Measurements from ENCODE around the gene VBP1.
A peak's percentile ranks its signal among the peaks of the same experiment; 100 is the strongest.
"Not testable (repeated sequence)": the region's sequence is repeated elsewhere in the genome, so short reads cannot be mapped to it uniquely, and the experiment has no call there.

VBP1 gene, protein sequence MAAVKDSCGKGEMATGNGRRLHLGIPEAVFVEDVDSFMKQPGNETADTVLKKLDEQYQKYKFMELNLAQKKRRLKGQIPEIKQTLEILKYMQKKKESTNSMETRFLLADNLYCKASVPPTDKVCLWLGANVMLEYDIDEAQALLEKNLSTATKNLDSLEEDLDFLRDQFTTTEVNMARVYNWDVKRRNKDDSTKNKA

GRCh38 chrX:155216179-155216939, at the start of gene VBP1:
Gene VBP1 (plus strand): TSS chrX:155216460. CDS start chrX:155216483, 23 bp downstream.
- H3K4me3 ChIP-seq (ENCODE audit: low read length), result peak within 1 kb of the TSS; percentile 97
- TF ChIP-seq ZNF274 (IDR thresholded peaks at IDR 0.05; ENCODE audit: low read depth, low read length), result no peak

GRCh38 chrX:155169881-155170280, 46.4 kb upstream of the VBP1 start:
- no peak for TF ChIP-seq ZNF274 (IDR thresholded peaks at IDR 0.05; ENCODE audit: low read depth, low read length)

DNA sequence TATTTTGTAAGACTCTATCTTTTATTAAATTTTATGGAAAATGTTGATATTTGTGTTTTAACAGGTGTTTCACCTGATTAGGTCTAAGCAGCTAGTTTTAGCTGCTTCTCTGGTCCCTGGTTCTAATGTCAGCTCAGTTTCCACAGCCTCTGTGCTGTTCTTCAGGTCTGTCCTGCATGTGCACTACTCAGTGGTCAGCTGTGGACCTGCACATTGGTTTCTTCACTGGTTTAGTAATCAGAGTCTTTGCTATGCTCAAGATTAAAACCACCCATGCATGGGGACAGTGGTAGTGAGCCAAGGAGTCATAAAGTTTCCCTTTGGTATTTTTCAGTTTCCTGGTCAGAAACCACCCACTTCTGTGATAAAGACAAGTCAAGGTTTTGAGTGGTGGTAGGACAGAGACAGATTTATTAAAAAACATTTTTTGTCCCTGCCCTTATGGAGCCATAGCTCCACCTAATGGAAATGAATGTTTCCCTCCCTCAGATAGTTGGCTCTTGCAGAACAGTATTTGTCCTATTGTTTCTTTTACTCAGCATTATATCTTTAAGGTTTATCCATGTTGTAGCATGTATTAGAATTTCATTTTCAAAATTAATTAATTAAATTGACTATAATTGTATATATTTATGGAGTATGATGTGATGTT, 36.8 kb upstream of the VBP1 start:
- no peak overlapping the region for H3K4me3 ChIP-seq (ENCODE audit: low read length)
- TF ChIP-seq ZNF274 (IDR thresholded peaks at IDR 0.05; ENCODE audit: low read depth, low read length), result no peak

More at GRCh38 chrX:155169881-155170280, 46.4 kb upstream of the VBP1 start:
- H3K4me3 ChIP-seq (ENCODE audit: low read length), result no peak overlapping the region

DNA sequence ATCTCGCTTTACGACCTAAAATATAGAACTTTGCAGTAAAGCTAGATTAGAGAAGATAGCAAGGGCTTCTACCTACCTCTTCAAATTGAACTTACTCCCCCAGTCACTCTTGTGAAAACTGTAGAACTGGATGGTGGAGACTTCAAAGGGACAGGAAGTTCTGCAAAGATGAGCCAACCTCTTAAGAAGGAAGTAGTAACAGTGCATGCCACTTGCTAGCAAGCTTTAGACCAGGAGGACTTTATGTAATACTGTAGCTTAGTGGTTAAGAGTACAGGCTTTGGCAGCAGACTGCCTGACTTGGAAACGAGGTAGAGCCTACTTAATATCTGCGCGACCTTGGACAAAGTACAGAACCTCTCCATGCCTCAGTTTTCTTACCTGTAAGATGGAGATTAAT, 27.5 kb upstream of the VBP1 start:
- H3K4me3 ChIP-seq (ENCODE audit: low read length), result no peak overlapping the region
- TF ChIP-seq ZNF274 (IDR thresholded peaks at IDR 0.05; ENCODE audit: low read depth, low read length), result no peak

- no peak overlapping the region for H3K4me3 ChIP-seq (ENCODE audit: low read length)
These were observed 5.1 kb upstream of the VBP1 start for GRCh38 chrX:155211208-155211607.

DNA sequence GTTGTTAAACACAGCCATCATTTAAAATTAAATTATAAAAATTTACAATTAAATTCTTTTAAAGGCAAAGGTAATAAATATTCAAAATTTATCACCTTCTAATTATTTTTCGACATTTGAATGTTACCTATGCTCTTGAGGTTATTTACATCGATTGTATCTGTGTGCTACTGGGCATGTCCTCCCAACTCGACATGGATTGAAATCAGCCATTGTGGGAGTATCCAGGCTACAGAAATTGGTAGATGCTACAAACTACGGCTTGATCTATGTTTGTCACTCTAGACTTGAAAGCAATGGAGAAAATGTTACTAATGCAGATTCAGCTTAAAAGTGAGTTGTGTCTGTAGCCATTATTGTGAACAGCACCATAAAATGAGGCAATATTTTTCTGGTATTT, 2.5 kb upstream of the VBP1 start:
- no peak for TF ChIP-seq ZNF274 (IDR thresholded peaks at IDR 0.05; ENCODE audit: low read depth, low read length)
- no peak overlapping the region for H3K4me3 ChIP-seq (ENCODE audit: low read length)

More at GRCh38 chrX:155211208-155211607, 5.1 kb upstream of the VBP1 start:
- no peak for TF ChIP-seq ZNF274 (IDR thresholded peaks at IDR 0.05; ENCODE audit: low read depth, low read length)

GRCh38 chrX:155215443-155216178, 649 bp upstream of the VBP1 start:
- peak overlapping the region; percentile 67 for H3K4me3 ChIP-seq (ENCODE audit: low read length)
- TF ChIP-seq ZNF274 (IDR thresholded peaks at IDR 0.05; ENCODE audit: low read depth, low read length), result no peak

DNA sequence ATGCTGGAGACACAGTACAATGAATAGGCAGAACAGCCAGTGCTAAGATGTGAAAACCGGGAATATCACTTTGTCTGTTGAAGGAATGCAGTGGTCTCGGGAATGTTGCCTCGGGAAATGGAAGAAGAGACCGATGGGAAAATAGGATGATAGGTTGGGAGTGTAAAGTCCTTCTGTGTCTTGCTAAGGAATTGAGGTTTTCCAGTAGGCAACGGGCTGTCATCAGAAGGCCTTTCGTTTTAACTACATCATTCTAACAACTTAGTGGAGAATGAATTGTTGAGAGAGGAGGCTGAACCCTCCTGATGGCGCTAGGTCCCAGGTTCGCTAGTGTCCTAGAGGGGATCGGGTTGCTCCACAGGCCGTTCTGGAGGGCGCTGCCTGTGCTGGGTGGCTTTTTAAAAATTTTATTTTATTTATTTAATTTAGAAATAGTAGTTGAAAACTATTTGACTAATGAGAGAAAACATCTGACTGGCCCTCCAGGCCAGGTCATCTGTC, 730 bp downstream of the VBP1 start:
- peak overlapping the region; percentile 97 for H3K4me3 ChIP-seq (ENCODE audit: low read length)
- no peak for TF ChIP-seq ZNF274 (IDR thresholded peaks at IDR 0.05; ENCODE audit: low read depth, low read length)

DNA sequence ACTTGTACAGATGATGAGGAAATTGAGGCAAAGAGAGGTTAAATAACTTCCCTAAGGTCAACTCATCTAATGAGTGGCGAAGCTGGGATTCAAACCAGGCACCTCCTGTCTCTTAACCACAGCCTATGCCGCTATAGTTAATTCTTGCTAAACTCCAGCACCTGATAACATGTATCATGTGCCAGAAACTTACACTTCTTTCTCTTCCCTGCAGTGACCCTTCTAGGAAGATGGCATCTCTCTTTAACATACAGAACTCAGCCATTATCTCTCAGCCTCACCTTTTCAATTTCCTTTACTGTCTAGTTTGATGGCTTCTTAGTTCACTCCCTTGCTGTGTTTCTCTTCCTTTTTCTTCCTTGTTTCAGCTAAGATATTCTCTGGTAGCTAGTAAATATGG, 2.5 kb downstream of the VBP1 start:
- TF ChIP-seq ZNF274 (IDR thresholded peaks at IDR 0.05; ENCODE audit: low read depth, low read length), result no peak
- H3K4me3 ChIP-seq (ENCODE audit: low read length), result no peak overlapping the region

GRCh38 chrX:155221351-155221750, 5.1 kb downstream of the VBP1 start:
- H3K4me3 ChIP-seq (ENCODE audit: low read length), result no peak overlapping the region
- TF ChIP-seq ZNF274 (IDR thresholded peaks at IDR 0.05; ENCODE audit: low read depth, low read length), result no peak

DNA sequence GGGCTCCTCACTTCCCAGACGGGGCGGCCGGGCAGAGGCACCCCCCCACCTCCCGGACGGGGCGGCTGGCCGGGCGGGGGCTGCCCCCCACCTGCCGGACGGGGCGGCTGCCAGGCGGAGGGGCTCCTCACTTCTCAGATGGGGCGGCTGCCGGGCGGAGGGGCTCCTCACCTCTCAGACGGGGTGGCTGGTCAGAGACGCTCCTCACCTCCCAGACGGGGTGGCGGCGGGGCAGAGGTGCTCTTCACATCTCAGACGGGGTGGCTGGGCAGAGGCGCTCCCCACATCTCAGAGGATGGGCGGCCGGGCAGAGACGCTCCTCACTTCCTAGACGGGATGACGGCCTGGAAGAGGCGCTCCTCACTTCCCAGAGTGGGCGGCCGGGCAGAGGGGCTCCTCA, 7.5 kb downstream of the VBP1 start:
- H3K4me3 ChIP-seq (ENCODE audit: low read length), result not testable (repeated sequence)

- H3K4me3 ChIP-seq (ENCODE audit: low read length), result no peak overlapping the region
- TF ChIP-seq ZNF274 (IDR thresholded peaks at IDR 0.05; ENCODE audit: low read depth, low read length), result no peak
These were observed 9.5 kb downstream of the VBP1 start for GRCh38 chrX:155225774-155226173.

- TF ChIP-seq ZNF274 (IDR thresholded peaks at IDR 0.05; ENCODE audit: low read depth, low read length), result no peak
- H3K4me3 ChIP-seq (ENCODE audit: low read length), result no peak overlapping the region
These were observed 14.9 kb downstream of the VBP1 start for GRCh38 chrX:155231163-155231562.

DNA sequence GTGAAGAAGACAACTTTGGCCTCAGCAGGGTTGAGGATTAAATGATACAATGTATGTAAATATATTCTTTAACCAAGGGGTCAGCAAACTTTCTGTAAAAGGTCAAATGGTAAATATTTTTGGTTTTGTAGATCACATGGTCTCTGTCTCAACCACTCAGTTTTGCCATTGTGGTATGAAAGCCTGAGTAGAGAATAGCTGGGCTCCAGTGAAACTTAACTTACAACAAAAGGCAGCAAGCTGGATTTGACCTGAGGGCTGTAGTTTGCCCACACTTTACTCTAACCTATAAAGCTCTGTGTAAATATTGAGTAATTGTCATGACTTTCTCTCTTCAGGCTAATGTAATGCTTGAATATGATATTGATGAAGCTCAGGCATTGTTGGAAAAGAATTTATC, 19.6 kb downstream of the VBP1 start:
- H3K4me3 ChIP-seq (ENCODE audit: low read length), result no peak overlapping the region
- TF ChIP-seq ZNF274 (IDR thresholded peaks at IDR 0.05; ENCODE audit: low read depth, low read length), result no peak
